ENCODE data around the gene ZBTB20.

The ZBTB20 gene

GRCh38 chr3:114619771-114620170, 527.3 kb downstream of the ZBTB20 start:
- DNase-seq, result no peak

DNA sequence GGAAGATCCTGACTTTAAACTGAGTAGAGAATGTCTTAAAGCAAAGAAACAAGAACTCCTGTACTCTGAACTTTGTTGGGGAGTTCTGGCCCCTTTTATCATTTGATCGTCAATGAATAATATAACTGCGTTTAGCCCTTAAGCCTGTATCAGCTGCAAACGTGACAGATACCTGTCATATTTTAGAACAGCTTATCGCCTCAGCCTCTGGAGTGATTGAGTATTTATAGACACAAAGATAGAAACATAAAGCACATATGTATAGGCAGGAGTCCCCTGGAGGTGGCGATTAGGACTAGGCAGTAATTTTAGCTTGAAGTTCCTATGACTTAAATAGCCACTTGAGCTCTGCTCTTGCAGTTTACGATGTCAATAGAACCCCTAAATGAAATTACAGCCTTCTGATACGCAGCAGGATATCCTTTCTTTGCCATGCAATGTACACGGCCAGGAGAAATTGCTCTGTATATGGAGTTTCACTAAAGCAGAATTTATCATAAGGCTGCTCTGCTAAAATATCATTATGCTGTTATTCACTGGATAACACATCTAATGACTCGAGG, 531.5 kb downstream of the ZBTB20 start:
- DNase-seq, result no peak

DNA sequence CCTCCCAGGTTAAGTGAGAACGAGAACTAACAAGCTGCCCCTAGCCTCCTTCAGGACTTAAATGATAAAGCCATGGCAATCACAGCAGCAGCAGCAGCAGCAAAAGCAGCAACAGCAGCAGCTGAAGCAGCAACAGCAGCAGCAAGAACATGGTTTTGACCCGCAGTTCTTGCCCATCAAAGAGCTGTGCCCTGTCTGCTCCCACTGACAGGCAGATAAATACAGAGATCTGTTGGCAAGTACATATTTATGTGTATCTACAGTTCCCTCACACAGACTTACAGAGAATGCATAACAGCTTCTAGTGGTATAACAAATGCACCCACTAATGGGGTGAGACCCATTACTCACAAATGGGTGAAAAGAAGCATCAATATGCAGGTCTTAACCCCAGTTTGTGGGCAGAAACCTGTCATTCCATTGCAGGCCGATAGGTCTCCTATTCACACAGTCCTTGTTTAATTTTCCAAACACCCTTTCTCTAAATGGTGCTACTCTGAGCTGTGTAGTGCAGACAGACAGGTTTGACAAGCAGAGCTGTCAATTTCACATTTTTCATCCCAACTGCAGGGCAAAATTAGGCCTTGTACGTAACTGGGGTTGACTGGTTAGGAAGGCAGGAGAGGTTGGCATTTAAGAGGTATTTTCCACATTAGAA, 537.0 kb downstream of the ZBTB20 start:
- DNase-seq, result no peak

- no peak for DNase-seq
Measured at GRCh38 chr3:114608293-114608692, 538.8 kb downstream of the ZBTB20 start.

GRCh38 chr3:114606336-114606735, 540.8 kb downstream of the ZBTB20 start:
- no peak for DNase-seq

- DNase-seq, result no peak
Measured at GRCh38 chr3:114600571-114600970, 546.5 kb downstream of the ZBTB20 start.

DNA sequence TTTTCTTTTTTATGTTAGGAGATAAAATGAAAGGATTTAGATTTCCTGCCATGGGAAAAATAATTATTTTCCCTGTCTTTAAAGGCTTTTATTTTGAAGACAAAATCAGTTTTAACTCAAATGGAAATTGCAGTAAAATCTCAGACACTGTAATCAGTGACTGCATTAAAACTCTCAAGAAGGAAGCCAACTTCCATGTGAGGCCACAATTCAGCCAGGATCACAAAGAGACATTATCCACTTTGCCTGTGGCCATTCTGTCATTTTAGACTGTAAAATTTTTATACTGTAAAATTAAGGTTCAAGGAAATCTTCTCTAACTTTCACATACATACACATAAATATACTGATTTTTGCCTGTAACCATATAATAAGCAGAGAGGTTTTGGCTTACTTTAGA, 549.2 kb downstream of the ZBTB20 start:
- DNase-seq, result no peak

DNA sequence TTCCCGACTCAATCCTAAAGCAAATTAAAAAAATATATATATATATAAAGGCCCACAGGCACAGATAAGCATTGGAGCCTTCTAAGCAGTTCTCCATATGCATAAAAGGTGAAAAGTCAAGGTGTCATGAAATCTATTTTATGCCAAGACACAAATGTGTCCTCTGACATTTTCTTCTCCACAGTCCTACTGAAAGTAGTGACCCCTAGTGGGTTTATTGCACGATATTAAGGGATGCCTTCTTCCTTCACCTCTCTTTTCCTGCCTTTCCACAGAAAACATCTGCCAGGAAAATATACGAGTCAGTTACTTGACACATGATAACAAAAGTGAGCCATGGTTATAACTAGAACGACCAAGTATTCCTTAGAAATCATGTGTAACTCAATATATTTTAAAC, 550.1 kb downstream of the ZBTB20 start:
- DNase-seq, result no peak

GRCh38 chr3:114596147-114596546, 550.9 kb downstream of the ZBTB20 start:
- no peak for DNase-seq

- DNase-seq, result no peak
Measured at GRCh38 chr3:114595522-114596028, 551.5 kb downstream of the ZBTB20 start.

DNA sequence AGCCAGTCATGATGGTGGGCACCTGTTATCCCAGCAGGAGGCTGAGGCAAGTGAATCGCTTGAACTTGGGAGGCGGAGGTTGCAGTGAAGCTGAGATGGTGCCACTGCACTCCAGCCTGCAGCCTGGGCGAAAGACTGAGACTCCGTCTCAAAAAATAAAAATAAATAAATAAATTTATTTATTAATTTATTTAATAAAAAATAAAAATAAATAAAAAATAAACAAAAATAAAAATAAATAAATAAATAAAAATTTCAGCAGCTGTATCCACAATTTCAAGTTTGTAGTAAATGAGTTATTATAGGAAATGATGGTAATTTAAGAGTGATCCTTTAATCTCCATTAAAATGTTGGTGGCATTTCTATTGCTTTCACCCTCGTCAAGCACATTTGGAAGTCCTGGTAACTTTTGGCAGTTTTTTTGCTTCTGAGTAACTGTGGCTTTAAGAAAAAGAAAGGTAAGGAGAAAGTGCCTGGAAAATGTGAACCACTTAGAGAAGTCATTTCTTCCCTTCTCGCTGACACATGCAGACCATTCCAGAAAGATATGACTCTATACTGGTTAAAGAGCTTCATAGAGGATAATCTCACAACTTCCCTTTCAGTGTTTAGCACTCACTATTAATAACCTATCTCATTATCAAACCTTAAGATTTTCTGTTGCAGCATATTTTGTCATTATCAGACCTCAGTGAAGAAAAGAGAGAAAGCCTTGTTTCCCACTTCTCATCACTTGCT, 556.6 kb downstream of the ZBTB20 start:
- DNase-seq, result no peak

- no peak for DNase-seq
Measured at GRCh38 chr3:114587986-114588385, 559.1 kb downstream of the ZBTB20 start.

GRCh38 chr3:114586119-114586518, 561.0 kb downstream of the ZBTB20 start:
- no peak for DNase-seq

GRCh38 chr3:114585687-114586086, 561.4 kb downstream of the ZBTB20 start:
- no peak for DNase-seq

- DNase-seq, result no peak
Measured at GRCh38 chr3:114584734-114585371, 562.2 kb downstream of the ZBTB20 start.

- no peak for DNase-seq
Measured at GRCh38 chr3:114582929-114583328, 564.2 kb downstream of the ZBTB20 start.

- no peak for DNase-seq
Measured at GRCh38 chr3:114572364-114573062, 574.6 kb downstream of the ZBTB20 start.

GRCh38 chr3:114571363-114571762, 575.7 kb downstream of the ZBTB20 start:
- DNase-seq, result no peak

DNA sequence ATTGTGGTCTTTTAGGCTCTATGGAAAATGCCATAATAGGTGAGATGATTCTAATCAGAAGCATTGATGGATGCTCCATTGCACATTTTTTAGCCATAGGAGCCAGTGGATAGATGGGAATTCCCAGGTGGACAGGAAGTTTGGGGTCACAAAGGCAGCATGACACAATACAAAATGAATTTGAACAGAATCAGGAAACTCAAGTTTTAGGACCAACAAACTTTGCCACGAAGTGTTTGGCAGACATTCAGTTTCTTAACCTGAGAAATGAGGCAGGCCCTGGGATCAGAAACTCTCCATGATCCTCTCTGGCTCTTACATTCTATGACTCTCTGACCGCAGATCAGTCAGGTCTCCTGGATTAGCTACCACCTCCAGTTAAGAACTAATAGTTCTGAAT, 577.9 kb downstream of the ZBTB20 start:
- DNase-seq, result no peak

GRCh38 chr3:114567771-114568170, 579.3 kb downstream of the ZBTB20 start:
- DNase-seq, result no peak

GRCh38 chr3:114566767-114567166, 580.3 kb downstream of the ZBTB20 start:
- no peak for DNase-seq

DNA sequence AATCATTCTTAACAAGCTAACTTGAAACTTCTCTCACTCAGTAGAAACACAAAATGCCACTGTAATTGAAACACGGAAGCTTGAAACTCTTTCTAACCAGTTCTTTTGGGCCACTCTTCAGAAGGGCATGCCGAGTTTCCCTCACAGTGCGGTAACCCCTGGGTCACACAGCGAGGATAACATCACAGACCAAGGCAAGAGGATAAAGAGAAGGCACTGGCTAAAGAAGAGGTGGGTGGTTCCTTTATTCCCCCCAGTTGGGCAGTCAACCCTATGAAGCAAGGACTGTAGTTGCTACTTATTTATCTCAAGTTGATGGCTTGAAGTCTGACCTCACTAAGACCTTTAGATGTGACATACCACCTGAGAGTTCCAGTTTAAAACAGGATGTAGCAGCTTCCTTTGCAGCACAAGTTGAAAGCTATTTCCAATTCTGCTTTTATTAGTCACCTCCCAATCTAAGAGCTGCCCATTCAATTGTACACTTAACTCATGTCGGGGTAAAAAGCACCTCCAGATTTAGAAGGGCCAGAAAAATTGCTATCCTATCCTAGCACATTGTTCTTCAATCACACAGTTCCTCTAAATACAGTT, 580.8 kb downstream of the ZBTB20 start:
- no peak for DNase-seq

GRCh38 chr3:114565216-114565615, 581.9 kb downstream of the ZBTB20 start:
- no peak for DNase-seq

Measured in T-helper 9 cell (primary cell).